ENCODE results near the gene EVA1C.

DNA sequence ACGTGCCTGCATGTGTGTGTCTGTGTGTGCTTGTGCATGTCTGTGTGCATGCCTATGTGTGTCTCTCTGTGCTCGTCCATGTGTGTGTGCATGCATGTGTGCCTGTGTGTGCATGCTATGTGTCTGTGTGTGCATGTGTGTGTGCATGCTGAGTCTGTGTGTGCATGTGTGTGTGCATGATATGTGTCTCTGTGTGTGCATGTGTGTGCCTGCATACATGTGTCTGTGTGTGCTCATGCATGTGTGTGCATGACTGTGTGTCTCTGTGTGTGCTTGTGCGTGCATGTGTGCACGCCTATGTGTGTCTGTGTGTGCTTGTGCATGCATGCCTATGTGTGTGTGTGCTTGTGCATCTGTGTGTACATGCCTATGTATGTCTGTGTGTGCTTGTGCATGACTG is 120.5 kb downstream of the EVA1C start:
- TF ChIP-seq POLR2AphosphoS5 (IDR thresholded peaks at IDR 0.05) (no peak), EP300 (IDR thresholded peaks at IDR 0.05) (no peak), POLR2A (IDR thresholded peaks at IDR 0.05) (no peak)
- TF ChIP-seq, protein P1, sequence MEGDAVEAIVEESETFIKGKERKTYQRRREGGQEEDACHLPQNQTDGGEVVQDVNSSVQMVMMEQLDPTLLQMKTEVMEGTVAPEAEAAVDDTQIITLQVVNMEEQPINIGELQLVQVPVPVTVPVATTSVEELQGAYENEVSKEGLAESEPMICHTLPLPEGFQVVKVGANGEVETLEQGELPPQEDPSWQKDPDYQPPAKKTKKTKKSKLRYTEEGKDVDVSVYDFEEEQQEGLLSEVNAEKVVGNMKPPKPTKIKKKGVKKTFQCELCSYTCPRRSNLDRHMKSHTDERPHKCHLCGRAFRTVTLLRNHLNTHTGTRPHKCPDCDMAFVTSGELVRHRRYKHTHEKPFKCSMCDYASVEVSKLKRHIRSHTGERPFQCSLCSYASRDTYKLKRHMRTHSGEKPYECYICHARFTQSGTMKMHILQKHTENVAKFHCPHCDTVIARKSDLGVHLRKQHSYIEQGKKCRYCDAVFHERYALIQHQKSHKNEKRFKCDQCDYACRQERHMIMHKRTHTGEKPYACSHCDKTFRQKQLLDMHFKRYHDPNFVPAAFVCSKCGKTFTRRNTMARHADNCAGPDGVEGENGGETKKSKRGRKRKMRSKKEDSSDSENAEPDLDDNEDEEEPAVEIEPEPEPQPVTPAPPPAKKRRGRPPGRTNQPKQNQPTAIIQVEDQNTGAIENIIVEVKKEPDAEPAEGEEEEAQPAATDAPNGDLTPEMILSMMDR (IDR thresholded peaks at IDR 0.05): no peak

All from gastroesophageal sphincter (tissue), 3 donors.